WTC11 (cell line): Measurements from ENCODE around the gene HDHD5. TPM values are rescaled to one million over a fixed set of nuclear protein-coding genes. Genes with fewer than 3 reads are reported as not detected.

ENCODE experiments used
- ATAC-seq: fragments of 200-7000 bp; cut with Tn5 transposase; 2 replicates; pipeline ENCODE4 v1.10.0; 2021; ENCODE audit warnings: mild to moderate bottlenecking, moderate library complexity
- CTCF ChIA-PET: fragments of 300-600 bp; sonication (Branson Sonifier 250); formaldehyde crosslinking; loops from one replicate; lab custom pipeline; 2021; ENCODE audit warnings: antibody characterized with exemption; lab: Charles Lee
- POLR2A ChIA-PET: fragments of 350-600 bp; sonication (Branson Sonifier 250); formaldehyde crosslinking; loops from one replicate; lab custom pipeline; 2021; ENCODE audit warnings: antibody characterized with exemption; lab: Charles Lee
- DNase-seq: peaks from one replicate; pipeline ENCODE4 v3.0.0; 2021; ENCODE audit warnings: low spot score
- H3K27ac Mint-ChIP-seq: 2 replicates; pipeline ENCODE4 v1.8.0; 2021; ENCODE audit warnings: mixed read lengths
- H3K27me3 Mint-ChIP-seq: 2 replicates; pipeline ENCODE4 v1.8.0; 2021; ENCODE audit warnings: low read depth, mild to moderate bottlenecking, moderate library complexity, mixed read lengths
- H3K36me3 Mint-ChIP-seq: 2 replicates; pipeline ENCODE4 v1.8.0; 2021; ENCODE audit warnings: mixed read lengths
- H3K4me1 Mint-ChIP-seq: 2 replicates; pipeline ENCODE4 v1.8.0; 2022; ENCODE audit warnings: mixed read lengths
- H3K4me3 Mint-ChIP-seq: 2 replicates; pipeline ENCODE4 v1.8.0; 2021; ENCODE audit warnings: mild to moderate bottlenecking, moderate library complexity, mixed read lengths
- H3K9me3 Mint-ChIP-seq: 2 replicates; pipeline ENCODE4 v1.8.0; 2021; ENCODE audit warnings: mixed read lengths
- AFF4 ChIP-seq: sonication (generic); formaldehyde crosslinking; IDR thresholded peaks from 2 replicates; pipeline ENCODE4 v1.8.1; 2023; ENCODE audit warnings: mild to moderate bottlenecking, missing genetic modification reagents, borderline replicate concordance
- ATF3 ChIP-seq: sonication (generic); formaldehyde crosslinking; conservative IDR thresholded peaks from 2 replicates; pipeline ENCODE4 v1.8.1; 2022; ENCODE audit warnings: mild to moderate bottlenecking, missing genetic modification reagents
- E2F4 ChIP-seq: sonication (generic); formaldehyde crosslinking; IDR thresholded peaks from 2 replicates; pipeline ENCODE4 v1.8.1; 2022; ENCODE audit warnings: low read depth, mild to moderate bottlenecking, moderate library complexity, missing genetic modification reagents, borderline replicate concordance
- ESRRA ChIP-seq: sonication (generic); formaldehyde crosslinking; IDR thresholded peaks from 2 replicates; pipeline ENCODE4 v1.8.1; 2022; ENCODE audit warnings: mild to moderate bottlenecking, missing genetic modification reagents, borderline replicate concordance
- MAX ChIP-seq: sonication (generic); formaldehyde crosslinking; IDR thresholded peaks from 2 replicates; pipeline ENCODE4 v1.8.0; 2022; ENCODE audit warnings: mild to moderate bottlenecking, missing genetic modification reagents
- MXD4 ChIP-seq: fragments of 250-450 bp; sonication (Bioruptor Pico); IDR thresholded peaks from 2 replicates; pipeline ENCODE4 v1.8.0; 2021; ENCODE audit warnings: mild to moderate bottlenecking, moderate library complexity, borderline replicate concordance
- PRDM15 ChIP-seq: sonication (generic); formaldehyde crosslinking; IDR thresholded peaks from 2 replicates; pipeline ENCODE4 v1.8.0; 2022; ENCODE audit warnings: missing genetic modification reagents
- STAT6 ChIP-seq: sonication (generic); formaldehyde crosslinking; conservative IDR thresholded peaks from 2 replicates; pipeline ENCODE4 v1.8.1; 2023; ENCODE audit warnings: mild to moderate bottlenecking, low read depth, missing genetic modification reagents, moderate library complexity
- ZBTB21 ChIP-seq: sonication (generic); formaldehyde crosslinking; IDR thresholded peaks from 2 replicates; pipeline ENCODE4 v1.8.1; 2023; ENCODE audit warnings: mild to moderate bottlenecking, missing genetic modification reagents, borderline replicate concordance
- ZNF281 ChIP-seq: sonication (generic); formaldehyde crosslinking; IDR thresholded peaks from 2 replicates; pipeline ENCODE4 v1.8.0; 2023; ENCODE audit warnings: mild to moderate bottlenecking, missing genetic modification reagents
- total RNA-seq: library from RNA; stranded (reverse); gene quantifications from 3 replicates; pipeline ENCODE4 v1.2.3, GENCODE V29; 2021

Gene HDHD5
- total RNA-seq, 1 experiment from 2014 or later: 84.0 TPM

GRCh38 chr22:17171153-17172028 lies 12.3 kb upstream of the HDHD5 start (continued):
- TF ChIP-seq MXD4 (no peak), ZBTB21 (no peak), ATF3 (CRISPR knock-in tag) (no peak), ESRRA (no peak)
- TF ChIP-seq, all 79 proteins: peak for 18

GRCh38 chr22:17167486-17167885 lies 8.4 kb upstream of the HDHD5 start:
- no peak for ATAC-seq
- peaks cover 3% of the 10 kb centered on the region; the same call in 1 of the 2 replicates for H3K27me3 Mint-ChIP-seq
- H3K27ac Mint-ChIP-seq: no peak overlapping the region
- H3K4me1 Mint-ChIP-seq: peaks cover 10% of the 10 kb centered on the region
- no peaks in the 10 kb centered on the region for H3K9me3 Mint-ChIP-seq
- CTCF ChIA-PET: interaction anchor here (0.9 to 1.4 kb wide), 4 partner anchors 69 to 202 kb away, joined by 3 to 10 read pairs (median 4); partner anchors contain the start of gene CECR2
- H3K4me3 Mint-ChIP-seq: no peak overlapping the region
- TF ChIP-seq AFF4 (no peak), STAT6 (no peak), E2F4 (CRISPR knock-in tag) (no peak), MAX (no peak), ZNF281 (CRISPR knock-in tag) (no peak), PRDM15 (CRISPR knock-in tag) (no peak)
- POLR2A ChIA-PET: interaction anchor here (0.7 kb wide), 1 partner anchor 69 kb away, joined by 3 read pairs; no protein-coding TSS in a partner anchor
- H3K36me3 Mint-ChIP-seq: no peaks in the 10 kb centered on the region
- no peak for DNase-seq
